ENCODE data around the gene ARHGAP18. TPM values are rescaled to one million over a fixed set of nuclear protein-coding genes. Genes with fewer than 3 reads are reported as not detected.

The ARHGAP18 gene
- total and polyA plus RNA-seq, 10 of the 15 experiments (the other 5 are each of a cell fraction or from before 2014, with no cell fraction given), result 18.2 to 52.2 (median 31.7) TPM

DNA sequence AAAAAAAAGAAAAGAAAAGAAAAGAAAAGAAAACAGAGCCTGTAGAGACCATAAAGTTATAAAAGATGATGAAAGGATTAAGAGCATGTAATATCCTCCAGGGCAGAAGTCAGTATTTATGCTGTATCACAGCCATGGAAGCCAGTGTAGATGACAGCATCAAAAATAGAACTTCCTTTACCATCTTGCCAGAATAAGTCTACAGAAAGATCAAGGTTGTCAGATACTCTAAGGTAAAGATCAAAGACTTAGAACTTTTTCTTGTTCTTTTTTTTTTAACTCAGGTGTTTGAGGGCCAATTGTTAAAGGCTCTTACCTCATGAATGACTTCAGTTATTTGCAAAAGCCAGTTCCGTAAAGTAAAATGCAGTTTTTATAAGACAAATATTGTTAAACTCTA is 54.6 kb downstream of the ARHGAP18 start:
- peaks cover 0 to 3% of the 10 kb centered on the region in 2 experiments; a peak in 1 of 4 replicates for H3K36me3 ChIP-seq (ENCODE audit: control insufficient read depth in 2 of 2, insufficient read depth in 2 of 2, low read length in 1 of 2)
- H3K9ac ChIP-seq (ENCODE audit: control insufficient read depth, insufficient read depth, low read length), result no peak overlapping the region
- in situ Hi-C loops (cut with MboI) (no loop called here), intact Hi-C loops (cut with micrococcal nuclease; ENCODE audit: unreplicated experiment) (no loop called here)
- BruUV-seq (replicated peaks), result no TSS peak
- WGBS (ENCODE audit: insufficient coverage, insufficient replicate concordance, low lambda C conversion rate, missing lambda C conversion rate), result 100% methylated on average over 1 of the region's 1 CpG
- H3K4me2 ChIP-seq (ENCODE audit: control insufficient read depth, insufficient read depth), result no peak overlapping the region
- SMC1A ChIA-PET (ENCODE audit: uncharacterized antibody, unreplicated experiment), result interaction anchor here (0.8 to 5.2 kb wide), 3 partner anchors 13 to 58 kb away, joined by 3 to 29 read pairs (median 12); no protein-coding TSS in a partner anchor
- H3K4me3 ChIP-seq, result no peak overlapping the region
- CTCF ChIA-PET, result interaction anchor here (0.6 to 1.6 kb wide), 2 partner anchors 16 to 214 kb away, joined by 3 to 4 read pairs; no protein-coding TSS in a partner anchor
- no peak overlapping the region for H3K27ac ChIP-seq (ENCODE audit: control insufficient read depth, insufficient read depth)
- peaks cover 79% of the 10 kb centered on the region for H3K79me2 ChIP-seq (ENCODE audit: control insufficient read depth, insufficient read depth, low read length)
- TF ChIP-seq CHD4 (IDR thresholded peaks at IDR 0.05), result no peak
- TF ChIP-seq, protein P1, sequence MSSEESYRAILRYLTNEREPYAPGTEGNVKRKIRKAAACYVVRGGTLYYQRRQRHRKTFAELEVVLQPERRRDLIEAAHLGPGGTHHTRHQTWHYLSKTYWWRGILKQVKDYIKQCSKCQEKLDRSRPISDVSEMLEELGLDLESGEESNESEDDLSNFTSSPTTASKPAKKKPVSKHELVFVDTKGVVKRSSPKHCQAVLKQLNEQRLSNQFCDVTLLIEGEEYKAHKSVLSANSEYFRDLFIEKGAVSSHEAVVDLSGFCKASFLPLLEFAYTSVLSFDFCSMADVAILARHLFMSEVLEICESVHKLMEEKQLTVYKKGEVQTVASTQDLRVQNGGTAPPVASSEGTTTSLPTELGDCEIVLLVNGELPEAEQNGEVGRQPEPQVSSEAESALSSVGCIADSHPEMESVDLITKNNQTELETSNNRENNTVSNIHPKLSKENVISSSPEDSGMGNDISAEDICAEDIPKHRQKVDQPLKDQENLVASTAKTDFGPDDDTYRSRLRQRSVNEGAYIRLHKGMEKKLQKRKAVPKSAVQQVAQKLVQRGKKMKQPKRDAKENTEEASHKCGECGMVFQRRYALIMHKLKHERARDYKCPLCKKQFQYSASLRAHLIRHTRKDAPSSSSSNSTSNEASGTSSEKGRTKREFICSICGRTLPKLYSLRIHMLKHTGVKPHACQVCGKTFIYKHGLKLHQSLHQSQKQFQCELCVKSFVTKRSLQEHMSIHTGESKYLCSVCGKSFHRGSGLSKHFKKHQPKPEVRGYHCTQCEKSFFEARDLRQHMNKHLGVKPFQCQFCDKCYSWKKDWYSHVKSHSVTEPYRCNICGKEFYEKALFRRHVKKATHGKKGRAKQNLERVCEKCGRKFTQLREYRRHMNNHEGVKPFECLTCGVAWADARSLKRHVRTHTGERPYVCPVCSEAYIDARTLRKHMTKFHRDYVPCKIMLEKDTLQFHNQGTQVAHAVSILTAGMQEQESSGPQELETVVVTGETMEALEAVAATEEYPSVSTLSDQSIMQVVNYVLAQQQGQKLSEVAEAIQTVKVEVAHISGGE (CRISPR knock-in tag; IDR thresholded peaks at IDR 0.05), result no peak
- no peak for TF ChIP-seq ASH2L (IDR thresholded peaks at IDR 0.05; ENCODE audit: borderline replicate concordance, low read depth)
- TF ChIP-seq RCOR1 (conservative IDR thresholded peaks at IDR 0.05; ENCODE audit: low read depth, low read length), result no peak
- TF ChIP-seq NFXL1 (IDR thresholded peaks at IDR 0.05; ENCODE audit: borderline replicate concordance), result no peak
- no peak for TF ChIP-seq CBX3 (IDR thresholded peaks at IDR 0.05; ENCODE audit: borderline replicate concordance, low read depth)
- TF ChIP-seq ZNF24 (IDR thresholded peaks at IDR 0.05), result no peak
- no peak for TF ChIP-seq NFIC (IDR thresholded peaks at IDR 0.05; ENCODE audit: low read depth, low read length)
- no peak for TF ChIP-seq CHD2 (IDR thresholded peaks at IDR 0.05; ENCODE audit: borderline replicate concordance, low read depth, low read length)
- TF ChIP-seq, protein P2, sequence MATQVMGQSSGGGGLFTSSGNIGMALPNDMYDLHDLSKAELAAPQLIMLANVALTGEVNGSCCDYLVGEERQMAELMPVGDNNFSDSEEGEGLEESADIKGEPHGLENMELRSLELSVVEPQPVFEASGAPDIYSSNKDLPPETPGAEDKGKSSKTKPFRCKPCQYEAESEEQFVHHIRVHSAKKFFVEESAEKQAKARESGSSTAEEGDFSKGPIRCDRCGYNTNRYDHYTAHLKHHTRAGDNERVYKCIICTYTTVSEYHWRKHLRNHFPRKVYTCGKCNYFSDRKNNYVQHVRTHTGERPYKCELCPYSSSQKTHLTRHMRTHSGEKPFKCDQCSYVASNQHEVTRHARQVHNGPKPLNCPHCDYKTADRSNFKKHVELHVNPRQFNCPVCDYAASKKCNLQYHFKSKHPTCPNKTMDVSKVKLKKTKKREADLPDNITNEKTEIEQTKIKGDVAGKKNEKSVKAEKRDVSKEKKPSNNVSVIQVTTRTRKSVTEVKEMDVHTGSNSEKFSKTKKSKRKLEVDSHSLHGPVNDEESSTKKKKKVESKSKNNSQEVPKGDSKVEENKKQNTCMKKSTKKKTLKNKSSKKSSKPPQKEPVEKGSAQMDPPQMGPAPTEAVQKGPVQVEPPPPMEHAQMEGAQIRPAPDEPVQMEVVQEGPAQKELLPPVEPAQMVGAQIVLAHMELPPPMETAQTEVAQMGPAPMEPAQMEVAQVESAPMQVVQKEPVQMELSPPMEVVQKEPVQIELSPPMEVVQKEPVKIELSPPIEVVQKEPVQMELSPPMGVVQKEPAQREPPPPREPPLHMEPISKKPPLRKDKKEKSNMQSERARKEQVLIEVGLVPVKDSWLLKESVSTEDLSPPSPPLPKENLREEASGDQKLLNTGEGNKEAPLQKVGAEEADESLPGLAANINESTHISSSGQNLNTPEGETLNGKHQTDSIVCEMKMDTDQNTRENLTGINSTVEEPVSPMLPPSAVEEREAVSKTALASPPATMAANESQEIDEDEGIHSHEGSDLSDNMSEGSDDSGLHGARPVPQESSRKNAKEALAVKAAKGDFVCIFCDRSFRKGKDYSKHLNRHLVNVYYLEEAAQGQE (IDR thresholded peaks at IDR 0.05; ENCODE audit: low read depth, low read length), result no peak
- TF ChIP-seq, protein P3, sequence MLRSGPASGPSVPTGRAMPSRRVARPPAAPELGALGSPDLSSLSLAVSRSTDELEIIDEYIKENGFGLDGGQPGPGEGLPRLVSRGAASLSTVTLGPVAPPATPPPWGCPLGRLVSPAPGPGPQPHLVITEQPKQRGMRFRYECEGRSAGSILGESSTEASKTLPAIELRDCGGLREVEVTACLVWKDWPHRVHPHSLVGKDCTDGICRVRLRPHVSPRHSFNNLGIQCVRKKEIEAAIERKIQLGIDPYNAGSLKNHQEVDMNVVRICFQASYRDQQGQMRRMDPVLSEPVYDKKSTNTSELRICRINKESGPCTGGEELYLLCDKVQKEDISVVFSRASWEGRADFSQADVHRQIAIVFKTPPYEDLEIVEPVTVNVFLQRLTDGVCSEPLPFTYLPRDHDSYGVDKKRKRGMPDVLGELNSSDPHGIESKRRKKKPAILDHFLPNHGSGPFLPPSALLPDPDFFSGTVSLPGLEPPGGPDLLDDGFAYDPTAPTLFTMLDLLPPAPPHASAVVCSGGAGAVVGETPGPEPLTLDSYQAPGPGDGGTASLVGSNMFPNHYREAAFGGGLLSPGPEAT (IDR thresholded peaks at IDR 0.05; ENCODE audit: low read depth), result no peak
- no peak for TF ChIP-seq RELA (IDR thresholded peaks at IDR 0.05; ENCODE audit: borderline replicate concordance, partially characterized antibody)
- no peak for TF ChIP-seq BCL11A (IDR thresholded peaks at IDR 0.05; ENCODE audit: low read depth, low read length)
- TF ChIP-seq SMAD1 (IDR thresholded peaks at IDR 0.05; ENCODE audit: low read depth, partially characterized antibody), result no peak
- TF ChIP-seq, protein P4, sequence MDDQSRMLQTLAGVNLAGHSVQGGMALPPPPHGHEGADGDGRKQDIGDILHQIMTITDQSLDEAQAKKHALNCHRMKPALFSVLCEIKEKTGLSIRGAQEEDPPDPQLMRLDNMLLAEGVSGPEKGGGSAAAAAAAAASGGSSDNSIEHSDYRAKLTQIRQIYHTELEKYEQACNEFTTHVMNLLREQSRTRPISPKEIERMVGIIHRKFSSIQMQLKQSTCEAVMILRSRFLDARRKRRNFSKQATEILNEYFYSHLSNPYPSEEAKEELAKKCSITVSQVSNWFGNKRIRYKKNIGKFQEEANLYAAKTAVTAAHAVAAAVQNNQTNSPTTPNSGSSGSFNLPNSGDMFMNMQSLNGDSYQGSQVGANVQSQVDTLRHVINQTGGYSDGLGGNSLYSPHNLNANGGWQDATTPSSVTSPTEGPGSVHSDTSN (IDR thresholded peaks at IDR 0.05; ENCODE audit: insufficient replicate concordance, low read depth, low read length), result no peak
- peaks cover 46% of the 10 kb centered on the region for H3K4me1 ChIP-seq (ENCODE audit: control insufficient read depth, insufficient read depth, low read length)
- DNase-seq (ENCODE audit: low read depth, low spot score), result no peak
- FAIRE-seq, result no peak
- H3K9me3 ChIP-seq (replicated peaks; ENCODE audit: control insufficient read depth, insufficient read depth, low read length), result no peaks in the 10 kb centered on the region; the same call in 1 of the 3 replicates
- POLR2A ChIA-PET, result interaction anchor here (0.5 to 2.5 kb wide), 3 partner anchors 11 to 24 kb away, joined by 3 to 14 read pairs (median 5); no protein-coding TSS in a partner anchor
- H4K20me1 ChIP-seq (ENCODE audit: control insufficient read depth, insufficient read depth), result no peaks in the 10 kb centered on the region
- H3K27me3 ChIP-seq (replicated peaks in 1 of 2; ENCODE audit: control insufficient read depth in 2 of 2, insufficient read depth in 2 of 2, low read length in 1 of 2), result no peaks in the 10 kb centered on the region
- no peak for ATAC-seq
- RAD21 ChIA-PET (ENCODE audit: unreplicated experiment), result interaction anchor here (1.0 kb wide), 1 partner anchor 9 kb away, joined by 3 read pairs; no protein-coding TSS in a partner anchor
- no peak overlapping the region for H2AFZ ChIP-seq (ENCODE audit: control insufficient read depth, low read depth, low read length)

All from GM12878 (cell line).